NB4 (cell line): ENCODE results near the gene CCSER1.

ENCODE experiments used
- CTCF ChIP-seq: IDR thresholded peaks from one replicate; pipeline ENCODE4 v1.5.1; 2012; ENCODE audit warnings: low read depth, low read length
- MAX ChIP-seq: IDR thresholded peaks from 2 replicates; pipeline ENCODE4 v1.6.1; 2011; ENCODE audit warnings: low read depth, low read length
- MYC ChIP-seq: IDR thresholded peaks from 2 replicates; pipeline ENCODE4 v1.6.1; 2011; ENCODE audit warnings: low read depth, low read length
- POLR2A ChIP-seq: IDR thresholded peaks from 2 replicates; pipeline ENCODE4 v1.6.1; 2011; ENCODE audit warnings: mild to moderate bottlenecking; ENCODE audit not compliant: insufficient read length; ENCODE audit errors: extremely low read depth

DNA sequence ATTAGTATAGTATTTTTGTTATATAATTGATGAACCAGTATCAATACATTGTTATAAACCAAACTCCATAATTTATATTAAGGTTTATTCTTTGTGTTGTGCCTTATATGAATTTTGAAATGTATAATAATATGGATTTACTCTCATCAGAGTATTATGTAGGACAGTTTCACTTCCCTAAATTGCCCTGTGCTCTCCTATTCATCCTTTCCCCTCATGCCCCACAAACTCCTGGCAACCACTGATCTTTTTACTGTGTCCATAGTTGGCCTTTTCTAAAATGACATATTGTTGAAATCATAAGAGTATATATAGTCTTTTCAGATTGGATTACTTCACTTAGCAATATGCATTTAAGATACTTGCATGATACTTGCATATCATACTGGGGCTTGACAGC is 1218.4 kb downstream of the CCSER1 start:
- TF ChIP-seq POLR2A (no peak), MAX (no peak), CTCF (no peak), MYC (no peak)
